HG03095 (cell line): ENCODE data around the gene SIN3A.
"Not testable (repeated sequence)": the region's sequence is repeated elsewhere in the genome, so short reads cannot be mapped to it uniquely, and the experiment has no call there.

Experiments used
- ATAC-seq: cut with Tn5 transposase; IDR thresholded peaks from one replicate; pipeline ENCODE4 v1.9.1; 2021; ENCODE audit warnings: moderate library complexity; ENCODE audit not compliant: unreplicated experiment

SIN3A gene

DNA sequence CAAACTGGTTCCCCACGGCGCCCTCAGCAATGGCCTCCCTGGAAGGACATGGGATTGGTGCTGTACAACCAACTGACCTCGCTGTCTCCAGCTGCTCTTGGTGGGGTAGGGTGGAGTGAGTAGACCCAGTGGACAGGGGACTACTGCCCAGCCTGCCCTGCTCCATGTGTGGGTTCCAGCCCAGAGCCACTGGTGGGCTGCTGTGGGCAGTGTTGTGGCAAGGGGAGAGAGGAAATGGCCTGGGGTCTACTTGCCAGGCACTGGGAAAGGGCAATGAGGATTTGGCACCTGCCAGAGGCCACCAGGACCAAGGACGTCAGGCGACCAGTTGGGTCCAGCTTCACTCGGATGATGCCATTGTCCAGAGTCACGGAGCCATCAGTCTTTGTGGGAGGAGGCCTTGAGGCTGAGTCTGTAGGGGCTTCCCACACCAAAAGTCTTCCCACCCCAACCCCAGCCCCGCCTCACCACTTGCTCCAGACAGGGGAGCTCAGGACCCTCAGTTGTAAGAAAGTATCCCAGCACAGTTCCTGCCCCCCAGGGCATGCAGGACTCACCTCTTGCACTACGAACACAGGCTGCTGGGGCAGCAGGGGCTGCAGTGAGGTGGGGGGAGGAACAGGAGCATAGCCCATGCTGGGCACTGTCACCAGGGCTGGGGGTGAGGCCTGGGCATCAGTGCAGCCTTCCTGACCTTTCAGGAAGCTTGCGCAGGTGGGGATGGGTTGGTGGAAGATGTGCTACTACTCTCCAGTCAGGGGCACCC is 92.5 kb downstream of the SIN3A start:
- ATAC-seq, result no peak

GRCh38 chr15:75357976-75358673 is 93.4 kb downstream of the SIN3A start:
- ATAC-seq, result no peak

DNA sequence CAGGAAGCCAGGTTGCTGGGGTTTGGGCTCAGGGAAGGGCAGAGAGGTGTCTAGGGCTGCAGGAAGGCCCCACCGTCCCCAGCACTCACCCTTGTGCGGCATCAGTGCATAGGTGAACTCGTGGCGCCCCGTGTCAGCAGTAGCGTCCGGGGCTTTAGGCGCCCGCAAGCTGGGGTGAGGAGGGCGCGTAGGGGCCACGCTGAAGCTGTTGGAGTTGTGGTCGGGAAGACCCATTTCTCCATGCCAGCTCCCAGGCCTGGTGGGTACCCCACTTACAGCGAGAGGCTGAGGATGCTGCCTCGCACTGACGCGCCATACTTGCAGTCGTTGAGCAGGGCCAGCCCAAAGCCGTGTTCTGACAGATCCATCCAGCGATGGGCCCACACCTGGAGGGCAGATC is 95.0 kb downstream of the SIN3A start:
- ATAC-seq, result no peak

- ATAC-seq, result no peak
These were observed 95.5 kb downstream of the SIN3A start for GRCh38 chr15:75356006-75356405.

DNA sequence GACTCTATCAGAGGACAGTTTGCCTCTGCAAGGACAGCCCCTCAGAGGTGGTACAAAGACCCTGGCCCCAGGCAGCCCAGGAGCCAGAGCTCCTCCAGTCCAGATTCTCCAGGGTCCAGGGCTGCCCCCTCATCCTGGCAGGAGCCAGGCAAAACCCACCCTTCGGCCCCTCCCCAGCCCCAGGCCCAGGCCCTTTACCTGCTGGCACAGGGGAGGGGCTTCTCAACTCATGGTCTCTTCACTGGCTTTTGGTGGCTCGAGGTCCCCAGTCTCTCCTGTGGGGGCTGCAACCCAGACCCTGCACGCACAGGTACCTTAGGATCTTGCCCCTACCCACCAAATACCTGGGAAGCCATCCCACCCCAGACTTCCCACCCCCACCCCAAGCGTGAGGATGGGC is 96.1 kb downstream of the SIN3A start:
- ATAC-seq, result no peak

GRCh38 chr15:75354454-75354853 is 97.0 kb downstream of the SIN3A start:
- no peak for ATAC-seq

DNA sequence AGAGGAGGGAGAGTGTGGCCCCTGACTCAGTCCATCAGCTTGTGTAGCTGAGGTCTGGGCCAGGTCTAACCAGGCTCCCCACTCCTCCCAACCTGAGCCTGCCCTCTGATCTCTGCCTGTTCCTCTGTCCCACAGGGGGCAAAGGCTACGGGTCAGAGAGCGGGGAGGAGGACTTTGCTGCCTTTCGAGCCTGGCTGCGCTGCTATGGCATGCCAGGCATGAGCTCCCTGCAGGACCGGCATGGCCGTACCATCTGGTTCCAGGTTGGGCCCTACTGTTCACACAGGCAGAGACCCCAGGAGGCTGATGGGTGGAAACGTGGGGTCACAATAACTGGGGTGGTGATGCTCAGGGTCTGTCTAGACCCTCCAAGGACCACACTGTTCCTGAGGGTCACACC is 97.9 kb downstream of the SIN3A start:
- ATAC-seq, result no peak

GRCh38 chr15:75352186-75353080 is 99.1 kb downstream of the SIN3A start:
- ATAC-seq, result no peak

GRCh38 chr15:75350601-75351361 is 100.7 kb downstream of the SIN3A start:
- ATAC-seq, result no peak

DNA sequence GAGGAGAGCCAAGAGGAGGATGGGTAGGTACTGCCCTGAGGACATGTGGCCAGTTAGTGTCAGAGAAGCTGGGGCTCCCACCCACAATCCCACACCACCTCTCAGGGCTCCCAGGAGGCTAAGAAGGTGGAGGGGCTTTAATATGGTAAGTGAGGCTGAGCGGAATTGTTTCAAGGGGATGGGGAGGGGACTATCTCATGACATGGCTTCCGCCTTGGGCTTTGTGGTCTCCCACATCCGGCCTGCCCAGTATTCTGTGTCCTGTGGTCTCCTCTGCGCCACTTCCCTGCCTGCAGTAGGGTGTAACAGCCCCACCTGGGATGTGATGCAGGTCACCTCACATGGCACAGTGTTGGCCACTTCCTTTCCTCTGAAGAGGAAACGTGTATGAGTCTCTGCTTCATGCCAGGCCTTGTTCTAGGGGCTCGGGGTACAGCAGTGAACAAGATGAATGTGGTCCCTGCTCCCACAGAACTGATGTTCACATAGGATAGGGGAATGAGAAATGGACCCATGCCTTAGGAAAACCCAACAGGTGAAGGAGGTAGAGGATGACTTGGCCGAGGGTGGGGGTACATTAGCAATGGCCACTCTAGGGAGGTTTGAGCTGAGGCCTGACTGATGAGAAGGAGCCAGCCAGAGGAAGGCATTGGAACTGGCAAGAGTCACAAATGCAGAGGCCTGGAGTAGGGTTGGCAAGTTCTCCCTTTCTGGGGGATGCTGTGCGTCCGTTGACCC is 101.5 kb downstream of the SIN3A start:
- peak; percentile 43 for ATAC-seq

DNA sequence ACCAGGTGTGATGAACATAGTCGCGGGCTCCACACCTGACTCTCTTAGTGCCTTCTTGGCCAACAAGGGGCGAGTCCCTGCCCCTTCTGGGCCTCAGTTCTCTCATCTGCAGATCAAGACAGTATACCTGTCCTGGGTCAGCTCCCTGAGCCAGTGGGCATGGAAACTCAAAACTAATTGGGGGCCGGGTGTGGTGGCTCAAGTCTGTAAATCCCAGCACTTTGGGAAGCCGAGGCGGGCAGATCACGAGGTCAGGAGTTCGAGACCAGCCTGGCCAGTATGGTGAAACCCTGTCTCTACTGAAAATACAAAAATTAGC is 102.2 kb downstream of the SIN3A start:
- not testable (repeated sequence) for ATAC-seq

DNA sequence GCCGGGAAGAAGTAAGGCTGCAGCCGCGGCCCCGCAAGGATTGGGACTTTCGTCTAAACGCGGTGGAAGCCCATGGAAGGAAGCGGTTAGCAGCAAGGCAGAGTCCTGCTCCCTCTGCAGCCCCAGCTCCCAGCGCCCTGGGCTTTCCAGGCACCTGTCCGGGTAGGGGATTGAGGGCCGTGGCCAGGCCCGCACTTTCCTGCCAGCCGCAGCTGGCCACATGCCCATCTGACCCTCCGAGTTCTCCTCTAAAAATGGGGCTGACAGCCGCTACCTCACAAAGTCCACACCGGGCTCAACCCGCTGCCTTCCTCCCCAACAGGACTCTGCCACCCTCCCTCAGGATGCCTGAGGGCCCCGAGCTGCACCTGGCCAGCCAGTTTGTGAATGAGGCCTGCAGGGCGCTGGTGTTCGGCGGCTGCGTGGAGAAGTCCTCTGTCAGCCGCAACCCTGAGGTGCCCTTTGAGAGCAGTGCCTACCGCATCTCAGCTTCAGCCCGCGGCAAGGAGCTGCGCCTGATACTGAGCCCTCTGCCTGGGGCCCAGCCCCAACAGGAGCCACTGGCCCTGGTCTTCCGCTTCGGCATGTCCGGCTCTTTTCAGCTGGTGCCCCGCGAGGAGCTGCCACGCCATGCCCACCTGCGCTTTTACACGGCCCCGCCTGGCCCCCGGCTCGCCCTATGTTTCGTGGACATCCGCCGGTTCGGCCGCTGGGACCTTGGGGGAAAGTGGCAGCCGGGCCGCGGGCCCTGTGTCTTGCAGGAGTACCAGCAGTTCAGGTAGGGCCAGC is 102.7 kb downstream of the SIN3A start:
- no peak for ATAC-seq

DNA sequence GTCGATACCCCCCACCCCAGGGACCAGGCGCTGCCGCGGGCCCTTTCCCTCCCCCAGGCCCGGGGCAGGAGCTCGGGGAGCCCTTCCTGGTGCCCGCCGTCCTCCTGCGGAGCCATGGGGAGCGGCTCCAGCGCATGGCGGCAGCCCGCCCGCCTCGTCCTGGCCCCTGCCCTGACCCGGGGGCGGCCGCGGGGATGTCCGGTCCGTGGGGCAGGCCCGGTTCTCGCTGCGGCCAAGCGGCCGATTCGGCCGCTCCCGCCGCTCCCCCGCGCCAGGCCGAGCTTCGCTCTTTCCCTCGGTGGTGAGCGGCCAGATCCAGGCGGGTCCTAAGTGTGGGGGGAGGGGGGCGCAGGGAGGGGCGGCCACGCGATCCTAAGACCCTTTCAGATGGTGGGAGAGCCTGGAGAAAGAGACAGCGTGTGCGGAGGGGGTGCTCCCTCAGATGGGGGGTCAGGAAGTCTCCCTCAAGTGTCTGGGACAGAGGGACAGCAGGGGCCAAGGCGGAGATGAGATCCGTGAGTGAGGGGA is 103.4 kb downstream of the SIN3A start:
- no peak for ATAC-seq

DNA sequence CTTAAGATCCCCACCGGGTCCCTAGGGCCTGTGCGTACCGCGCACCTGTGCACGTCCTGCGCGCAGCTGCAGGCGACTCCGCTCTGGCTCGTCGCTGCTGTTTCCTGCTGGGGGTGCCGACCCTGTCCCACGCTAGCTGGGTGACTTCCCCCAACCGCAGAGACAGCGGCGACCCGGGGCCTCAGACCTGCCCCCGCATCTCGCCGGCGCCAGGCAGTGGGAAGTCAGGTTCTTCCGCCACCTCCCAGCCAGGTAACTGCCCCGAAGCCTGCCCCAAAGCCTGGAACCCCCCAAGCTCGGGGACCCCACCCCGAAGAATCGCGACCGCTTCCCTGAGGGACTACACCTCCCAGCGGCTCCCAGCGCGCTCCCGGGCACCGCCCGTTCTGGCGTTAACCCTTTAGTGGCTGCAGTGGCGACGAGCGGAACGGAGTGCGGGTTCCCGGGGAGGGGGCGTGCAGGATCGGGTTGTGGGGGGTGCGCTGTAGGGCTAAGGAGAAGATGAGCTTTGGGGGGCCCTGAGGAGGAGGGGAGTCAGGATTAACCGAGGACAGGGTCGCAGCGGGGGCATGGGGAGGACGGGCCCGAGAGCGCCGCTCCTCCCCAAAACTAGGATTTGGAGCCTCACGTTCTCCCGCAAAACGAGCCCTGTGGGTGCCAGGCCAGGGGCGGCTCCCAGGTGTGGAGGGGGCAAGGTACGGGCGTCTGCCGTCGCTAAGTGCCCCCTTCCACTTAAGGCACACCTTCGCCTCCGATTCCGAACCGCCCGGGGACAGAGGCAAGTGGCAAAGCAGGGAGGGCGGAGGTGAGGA is 104.1 kb downstream of the SIN3A start:
- ATAC-seq, result peak; percentile 64

GRCh38 chr15:75346796-75347221 is 104.7 kb downstream of the SIN3A start, which contains the start of gene NEIL1:
NEIL1 (plus strand) TSS chr15:75347039; CDS start chr15:75348906, 1,867 bp downstream.
- ATAC-seq, result no peak

- ATAC-seq, result not testable (repeated sequence)
These were observed 107.5 kb downstream of the SIN3A start for GRCh38 chr15:75343953-75344352.

DNA sequence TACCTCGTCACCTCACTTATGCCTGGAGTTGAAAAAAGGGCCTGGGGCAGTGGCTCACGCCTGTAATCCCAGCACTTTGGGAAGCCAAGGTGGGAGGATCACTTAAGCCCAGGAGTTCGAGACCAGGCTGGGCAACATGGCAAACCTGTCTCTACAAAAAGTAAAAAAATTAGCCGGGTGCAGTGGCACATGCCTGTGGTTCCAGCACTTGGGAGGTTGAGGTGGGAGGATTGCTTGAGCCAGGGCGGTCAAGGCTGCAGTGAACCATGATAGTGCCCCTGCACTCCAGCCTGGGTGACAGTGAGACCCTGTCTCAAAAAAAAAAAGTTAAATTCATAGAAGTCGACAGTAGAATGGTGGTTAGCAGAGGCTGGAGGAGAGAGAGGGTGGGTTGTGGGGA is 109.3 kb downstream of the SIN3A start:
- no peak for ATAC-seq

DNA sequence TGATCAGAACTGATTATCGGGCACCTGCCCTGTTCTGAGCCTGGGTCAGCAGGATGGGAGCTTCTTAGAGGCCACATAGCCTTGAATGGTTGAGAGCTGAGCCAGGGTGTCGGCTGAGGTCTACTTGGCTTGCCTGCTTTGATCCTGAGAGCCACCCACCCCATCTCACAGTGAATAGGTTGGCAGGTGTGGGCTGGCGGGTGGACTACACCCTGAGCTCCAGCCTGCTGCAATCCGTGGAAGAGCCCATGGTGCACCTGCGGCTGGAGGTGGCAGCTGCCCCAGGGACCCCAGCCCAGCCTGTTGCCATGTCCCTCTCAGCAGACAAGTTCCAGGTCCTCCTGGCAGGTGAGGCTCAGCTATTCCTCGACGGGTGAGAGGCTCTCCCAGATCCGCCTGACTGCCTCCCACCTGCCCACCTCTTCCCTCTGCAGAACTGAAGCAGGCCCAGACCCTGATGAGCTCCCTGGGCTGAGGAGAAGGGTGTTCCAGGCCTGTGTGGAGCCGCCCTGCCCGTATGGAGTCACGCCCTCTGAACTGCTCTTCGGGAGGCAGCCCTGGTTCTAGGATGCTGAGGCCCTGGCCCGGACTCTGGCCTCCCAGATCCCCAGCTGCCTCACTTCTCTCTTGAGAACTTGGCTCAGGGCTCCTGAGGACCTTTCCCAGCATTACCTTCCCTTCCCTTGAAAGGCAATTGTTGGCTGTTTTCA is 111.8 kb downstream of the SIN3A start:
- no peak for ATAC-seq
